GM19043 (cell line): ENCODE measurements around the gene NRBP1.
A peak's percentile ranks its signal among the peaks of the same experiment; 100 is the strongest.
"Not testable (repeated sequence)": the region's sequence is repeated elsewhere in the genome, so short reads cannot be mapped to it uniquely, and the experiment has no call there.

Experiments
- ATAC-seq: cut with Tn5 transposase; IDR thresholded peaks from one replicate; pipeline ENCODE4 v1.9.1; 2021; ENCODE audit warnings: low read depth; ENCODE audit not compliant: unreplicated experiment

The NRBP1 gene

GRCh38 chr2:27421660-27422250, 6.7 kb upstream of the NRBP1 start:
- no peak for ATAC-seq

- ATAC-seq, result no peak
Measured at GRCh38 chr2:27422958-27423357, 5.5 kb upstream of the NRBP1 start.

GRCh38 chr2:27425039-27425438, 3.4 kb upstream of the NRBP1 start:
- not testable (repeated sequence) for ATAC-seq

- ATAC-seq, result no peak
Measured at GRCh38 chr2:27427863-27428212, 593 bp upstream of the NRBP1 start.

GRCh38 chr2:27428978-27429541, 629 bp downstream of the NRBP1 start:
- peak; percentile 76 for ATAC-seq

- no peak for ATAC-seq
Measured at GRCh38 chr2:27431395-27431794, 3.0 kb downstream of the NRBP1 start.

GRCh38 chr2:27435628-27436027, 7.2 kb downstream of the NRBP1 start:
- no peak for ATAC-seq

GRCh38 chr2:27441226-27441926, 12.9 kb downstream of the NRBP1 start:
- ATAC-seq, result no peak

- no peak for ATAC-seq
Measured at GRCh38 chr2:27441958-27442919, 13.8 kb downstream of the NRBP1 start, which contains the start of gene KRTCAP3. TSS of gene KRTCAP3 (plus strand) at chr2:27442381. CDS start at chr2:27442413, 32 bp downstream.

GRCh38 chr2:27442920-27443282, 14.5 kb downstream of the NRBP1 start:
- ATAC-seq, result no peak

- ATAC-seq, result no peak
Measured at GRCh38 chr2:27445155-27445554, 16.7 kb downstream of the NRBP1 start.

GRCh38 chr2:27445615-27446014, 17.2 kb downstream of the NRBP1 start:
- no peak for ATAC-seq

GRCh38 chr2:27446057-27446456, 17.6 kb downstream of the NRBP1 start:
- ATAC-seq, result no peak

GRCh38 chr2:27448381-27448780, 19.9 kb downstream of the NRBP1 start:
- ATAC-seq, result no peak

GRCh38 chr2:27451095-27451494, 22.7 kb downstream of the NRBP1 start:
- no peak for ATAC-seq

GRCh38 chr2:27453968-27454367, 25.5 kb downstream of the NRBP1 start:
- no peak for ATAC-seq

GRCh38 chr2:27461118-27461517, 32.7 kb downstream of the NRBP1 start:
- ATAC-seq, result no peak

GRCh38 chr2:27464443-27464842, 36.0 kb downstream of the NRBP1 start:
- no peak for ATAC-seq

GRCh38 chr2:27471961-27472360, 43.5 kb downstream of the NRBP1 start:
- ATAC-seq, result no peak

GRCh38 chr2:27485496-27485895, 57.1 kb downstream of the NRBP1 start:
- no peak for ATAC-seq

- no peak for ATAC-seq
Measured at GRCh38 chr2:27489118-27489497, 60.7 kb downstream of the NRBP1 start.
